GM18867 (cell line): ENCODE measurements around the gene MAGEA3.
A peak's percentile ranks its signal among the peaks of the same experiment; 100 is the strongest.
"Not testable (repeated sequence)": the region's sequence is repeated elsewhere in the genome, so short reads cannot be mapped to it uniquely, and the experiment has no call there.

ENCODE experiments used
- ATAC-seq: cut with Tn5 transposase; IDR thresholded peaks from one replicate; pipeline ENCODE4 v1.9.1; 2021; ENCODE audit warnings: mild to moderate bottlenecking, moderate library complexity; ENCODE audit not compliant: unreplicated experiment

Gene MAGEA3

DNA sequence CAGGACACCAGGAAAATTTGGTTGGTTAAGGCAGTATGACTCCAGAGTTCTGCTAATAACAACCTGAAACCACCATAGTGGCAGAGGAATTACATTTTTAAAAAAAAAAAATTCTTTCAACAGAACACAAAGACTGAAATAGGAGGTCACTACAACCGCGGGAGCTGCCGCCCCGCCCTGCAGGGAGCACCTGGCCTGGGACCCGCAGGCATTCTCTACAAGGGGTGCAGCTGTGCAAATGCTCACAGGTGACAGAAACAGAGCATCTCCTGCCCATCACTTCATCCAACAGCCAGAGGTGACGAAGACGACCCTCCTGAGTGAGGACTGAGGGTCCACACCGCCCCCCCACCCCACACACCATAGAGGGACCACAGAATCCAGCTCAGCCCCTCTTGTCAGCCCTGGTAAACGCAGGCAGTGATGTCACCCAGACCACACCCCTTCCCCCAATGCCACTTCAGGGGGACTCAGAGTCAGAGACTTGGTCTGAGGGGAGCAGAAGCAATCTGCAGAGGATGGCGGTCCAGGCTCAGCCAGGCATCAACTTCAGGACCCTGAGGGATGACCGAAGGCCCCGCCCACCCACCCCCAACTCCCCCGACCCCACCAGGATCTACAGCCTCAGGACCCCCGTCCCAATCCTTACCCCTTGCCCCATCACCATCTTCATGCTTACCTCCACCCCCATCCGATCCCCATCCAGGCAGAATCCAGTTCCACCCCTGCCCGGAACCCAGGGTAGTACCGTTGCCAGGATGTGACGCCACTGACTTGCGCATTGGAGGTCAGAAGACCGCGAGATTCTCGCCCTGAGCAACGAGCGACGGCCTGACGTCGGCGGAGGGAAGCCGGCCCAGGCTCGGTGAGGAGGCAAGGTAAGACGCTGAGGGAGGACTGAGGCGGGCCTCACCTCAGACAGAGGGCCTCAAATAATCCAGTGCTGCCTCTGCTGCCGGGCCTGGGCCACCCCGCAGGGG is at the start of gene MAGEA3:
MAGEA3 (plus strand) TSS at position 843 of the 980 bp plus-strand sequence. CDS start 2,039 bp downstream, outside the sequence.
- ATAC-seq = not testable (repeated sequence)

DNA sequence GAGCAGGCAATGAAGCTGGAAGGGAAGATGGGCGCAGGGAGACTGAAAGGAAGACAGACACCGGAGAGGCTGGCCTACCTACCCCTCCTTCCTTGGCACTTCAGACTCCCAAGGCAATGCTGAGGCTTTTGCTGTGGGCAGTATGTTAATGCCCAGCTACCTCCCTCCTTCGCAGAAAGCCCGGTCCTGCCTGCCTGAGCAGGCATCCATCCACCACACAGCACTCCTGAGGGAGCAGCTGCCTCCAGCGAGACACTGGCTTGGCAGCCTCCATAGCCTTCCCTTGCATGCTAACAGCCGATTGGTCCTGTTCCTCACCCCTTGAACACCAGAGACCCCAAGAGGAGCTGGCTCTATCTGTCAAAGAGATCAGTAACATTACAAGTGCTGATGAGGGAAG is 46.5 kb upstream of the MAGEA3 start:
- ATAC-seq = no peak

- ATAC-seq = no peak
Observed at GRCh38 chrX:152652467-152652866, 46.1 kb upstream of the MAGEA3 start.

GRCh38 chrX:152656087-152656486 is 42.5 kb upstream of the MAGEA3 start:
- ATAC-seq = no peak

DNA sequence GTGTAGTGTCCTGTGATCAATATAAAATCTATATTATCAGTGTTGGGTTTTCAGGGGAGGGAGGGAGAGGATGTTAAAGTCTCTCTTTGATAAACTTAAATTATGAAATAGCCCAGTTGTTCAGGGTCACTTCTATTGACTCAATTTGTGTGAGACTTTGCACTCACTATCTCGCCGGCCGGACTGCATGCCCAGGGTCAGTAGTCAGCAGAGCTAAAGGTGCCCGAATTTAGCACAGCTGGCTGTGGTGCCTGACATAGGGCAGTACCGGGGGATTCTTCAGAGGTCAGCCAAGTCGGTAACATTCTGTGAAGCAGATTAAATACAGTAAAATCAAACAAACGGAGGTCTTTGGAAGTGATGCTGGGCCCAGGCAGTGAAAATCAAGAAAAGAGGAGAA is 41.7 kb upstream of the MAGEA3 start:
- no peak for ATAC-seq

- no peak for ATAC-seq
Observed at GRCh38 chrX:152658302-152658701, 40.3 kb upstream of the MAGEA3 start.

GRCh38 chrX:152663086-152663485 is 35.5 kb upstream of the MAGEA3 start:
- no peak for ATAC-seq

DNA sequence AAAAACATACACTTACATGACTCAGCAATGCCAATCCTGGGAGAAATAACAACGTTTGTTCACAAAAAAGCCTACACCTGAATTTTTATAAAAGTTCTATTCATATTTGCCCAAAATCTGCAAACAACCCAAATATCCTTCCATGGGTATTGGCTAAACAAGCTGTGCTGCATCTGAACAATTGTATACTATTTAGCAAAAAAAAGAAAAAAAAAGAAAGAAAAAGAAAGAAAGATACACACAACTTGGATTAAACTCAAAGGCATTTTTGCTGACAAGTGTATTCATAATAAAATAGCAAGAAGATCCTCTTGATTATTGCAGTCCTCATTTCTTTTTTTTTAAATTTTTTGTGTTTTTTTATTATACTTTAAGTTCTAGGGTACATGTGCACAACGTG is 24.5 kb upstream of the MAGEA3 start:
- ATAC-seq = no peak

- not testable (repeated sequence) for ATAC-seq
Observed at GRCh38 chrX:152674652-152675051, 23.9 kb upstream of the MAGEA3 start.

- peak; percentile 97 for ATAC-seq
Observed at GRCh38 chrX:152681012-152681411, 17.6 kb upstream of the MAGEA3 start.

DNA sequence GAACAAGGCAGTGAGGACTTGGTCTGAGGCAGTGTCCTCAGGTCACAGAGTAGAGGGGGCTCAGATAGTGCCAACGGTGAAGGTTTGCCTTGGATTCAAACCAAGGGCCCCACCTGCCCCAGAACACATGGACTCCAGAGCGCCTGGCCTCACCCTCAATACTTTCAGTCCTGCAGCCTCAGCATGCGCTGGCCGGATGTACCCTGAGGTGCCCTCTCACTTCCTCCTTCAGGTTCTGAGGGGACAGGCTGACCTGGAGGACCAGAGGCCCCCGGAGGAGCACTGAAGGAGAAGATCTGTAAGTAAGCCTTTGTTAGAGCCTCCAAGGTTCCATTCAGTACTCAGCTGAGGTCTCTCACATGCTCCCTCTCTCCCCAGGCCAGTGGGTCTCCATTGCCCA is 1.8 kb downstream of the MAGEA3 start:
- ATAC-seq = not testable (repeated sequence)

GRCh38 chrX:152706500-152706899 is 7.9 kb downstream of the MAGEA3 start:
- not testable (repeated sequence) for ATAC-seq

- not testable (repeated sequence) for ATAC-seq
Observed at GRCh38 chrX:152709173-152709572, 10.6 kb downstream of the MAGEA3 start, which contains the start of gene CSAG2. TSS of gene CSAG2 (minus strand) at chrX:152709273. CDS start at chrX:152709112, 161 bp downstream.

- ATAC-seq = not testable (repeated sequence)
Observed at GRCh38 chrX:152713195-152713594, 14.6 kb downstream of the MAGEA3 start.

- ATAC-seq = not testable (repeated sequence)
Observed at GRCh38 chrX:152713815-152714787, 15.5 kb downstream of the MAGEA3 start, which contains the start of gene MAGEA2B. TSS of gene MAGEA2B (plus strand) at chrX:152714628. CDS start at chrX:152717107, 2,479 bp downstream.

GRCh38 chrX:152725409-152725808 is 26.8 kb downstream of the MAGEA3 start:
- ATAC-seq = no peak

- no peak for ATAC-seq
Observed at GRCh38 chrX:152733261-152733975, 34.8 kb downstream of the MAGEA3 start, which contains the start of the genes CSAG1 and MAGEA12. TSS of gene CSAG1 (minus strand) at chrX:152733721. CDS start at chrX:152732460, 1,261 bp downstream. TSS of gene MAGEA12 (plus strand) at chrX:152733757. CDS start at chrX:152736162, 2,405 bp downstream.

DNA sequence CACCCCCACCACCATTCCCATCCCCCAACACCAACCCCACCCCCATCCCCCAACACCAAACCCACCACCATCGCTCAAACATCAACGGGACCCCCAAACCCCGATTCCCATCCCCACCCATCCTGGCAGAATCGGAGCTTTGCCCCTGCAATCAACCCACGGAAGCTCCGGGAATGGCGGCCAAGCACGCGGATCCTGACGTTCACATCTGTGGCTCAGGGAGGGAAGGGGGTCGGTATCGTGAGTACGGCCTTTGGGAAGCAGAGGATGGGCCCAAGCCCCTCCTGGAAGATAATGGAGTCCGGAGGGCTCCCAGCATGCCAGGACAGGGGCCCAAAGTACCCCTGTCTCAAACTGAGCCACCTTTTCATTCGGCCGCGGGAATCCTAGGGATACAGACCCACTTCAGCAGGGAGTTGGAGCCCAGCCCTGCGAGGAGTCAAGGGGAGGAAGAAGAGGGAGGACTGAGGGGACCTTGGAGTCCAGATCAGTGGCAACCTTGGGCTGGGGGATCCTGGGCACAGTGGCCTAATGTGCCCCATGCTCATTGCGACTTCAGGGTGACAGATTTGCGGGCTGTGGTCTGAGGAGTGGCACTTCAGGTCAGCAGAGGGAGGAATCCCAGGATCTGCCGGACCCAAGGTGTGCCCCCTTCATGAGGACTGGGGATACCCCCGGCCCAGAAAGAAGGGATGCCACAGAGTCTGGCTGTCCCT is 35.7 kb downstream of the MAGEA3 start:
- not testable (repeated sequence) for ATAC-seq

DNA sequence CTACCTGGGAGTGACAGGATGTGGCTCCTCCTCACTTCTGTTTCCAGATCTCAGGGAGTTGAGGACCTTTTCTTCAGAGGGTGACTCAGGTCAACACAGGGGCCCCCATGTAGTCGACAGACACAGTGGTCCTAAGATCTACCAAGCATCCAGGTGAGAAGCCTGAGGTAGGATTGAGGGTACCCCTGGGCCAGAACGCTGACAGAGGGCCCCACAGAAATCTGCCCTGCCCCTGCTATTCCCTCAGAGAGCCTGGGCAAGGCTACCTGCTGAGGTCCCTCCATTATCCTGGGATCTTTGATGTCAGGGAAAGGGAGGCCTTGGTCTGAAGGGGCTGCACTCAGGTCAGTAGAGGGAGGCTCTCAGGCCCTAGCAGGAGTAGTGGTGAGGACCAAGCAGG is 36.5 kb downstream of the MAGEA3 start:
- ATAC-seq = no peak
